ENCODE measurements around the gene MGAT5. TPM values are rescaled to one million over a fixed set of nuclear protein-coding genes. Genes with fewer than 3 reads are reported as not detected.

MGAT5 gene
- polyA plus RNA-seq, 3 donors from 2014 or later, result 2.2 to 7.3 (median 4.0) TPM

GRCh38 chr2:134308474-134309385, 54.9 kb downstream of the MGAT5 start:
- H3K4me1 Mint-ChIP-seq, result peaks cover 39 to 71% of the 10 kb centered on the region in 2 donors
- no peak for DNase-seq
- H3K4me3 Mint-ChIP-seq, result no peak overlapping the region
- no peak overlapping the region for H3K27ac Mint-ChIP-seq
- peaks cover 6 to 20% (median 7%) of the 10 kb centered on the region in 3 donors for H3K36me3 Mint-ChIP-seq
- H3K9me3 Mint-ChIP-seq, result peaks cover 0 to 2% (median 0%) of the 10 kb centered on the region in 6 donors
- peaks cover 0 to 3% (median 2%) of the 10 kb centered on the region in 3 donors for H3K27me3 Mint-ChIP-seq (ENCODE audit: low read depth in 3 of 3)

- Mint-ChIP-seq H3K4me1 (peaks cover 35 to 59% of the 10 kb centered on the region in 2 donors), H3K9me3 (peaks cover 0 to 2% (median 0%) of the 10 kb centered on the region in 6 donors), H3K4me3 (no peak overlapping the region), H3K27ac (no peak overlapping the region), H3K27me3 (ENCODE audit: low read depth in 3 of 3) (peaks cover 0 to 6% (median 3%) of the 10 kb centered on the region in 3 donors), H3K36me3 (peaks cover 4 to 16% (median 4%) of the 10 kb centered on the region in 3 donors)
- no peak for DNase-seq
Observed at GRCh38 chr2:134310107-134311079, 56.5 kb downstream of the MGAT5 start.

DNA sequence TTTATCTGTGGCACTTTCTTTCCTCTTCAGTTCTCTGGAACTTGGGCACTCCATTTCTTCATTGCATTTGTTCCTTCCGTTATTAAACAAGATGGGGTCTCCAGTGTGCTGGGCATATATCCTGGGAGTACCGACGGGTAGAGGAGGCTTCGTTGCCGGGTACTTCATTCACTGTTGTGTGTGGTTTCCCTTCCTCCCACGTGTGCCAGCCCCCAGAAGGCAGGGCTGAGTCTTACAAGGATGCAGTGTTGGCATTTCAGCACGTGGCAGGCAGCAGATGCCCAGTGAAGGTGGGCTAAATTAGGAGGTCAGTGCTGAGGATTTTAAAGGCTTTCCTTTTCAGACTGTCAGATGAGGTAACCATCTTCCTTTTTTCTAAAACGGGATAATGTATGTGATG, 58.6 kb downstream of the MGAT5 start:
- Mint-ChIP-seq H3K4me3 (no peak overlapping the region), H3K9me3 (peaks cover 0 to 2% (median 0%) of the 10 kb centered on the region in 6 donors), H3K27ac (no peak overlapping the region), H3K4me1 (peaks cover 41 to 60% of the 10 kb centered on the region in 2 donors), H3K27me3 (ENCODE audit: low read depth in 3 of 3) (peaks cover 0 to 6% (median 2%) of the 10 kb centered on the region in 3 donors), H3K36me3 (peaks cover 6 to 21% (median 7%) of the 10 kb centered on the region in 3 donors)
- no peak for DNase-seq

DNA sequence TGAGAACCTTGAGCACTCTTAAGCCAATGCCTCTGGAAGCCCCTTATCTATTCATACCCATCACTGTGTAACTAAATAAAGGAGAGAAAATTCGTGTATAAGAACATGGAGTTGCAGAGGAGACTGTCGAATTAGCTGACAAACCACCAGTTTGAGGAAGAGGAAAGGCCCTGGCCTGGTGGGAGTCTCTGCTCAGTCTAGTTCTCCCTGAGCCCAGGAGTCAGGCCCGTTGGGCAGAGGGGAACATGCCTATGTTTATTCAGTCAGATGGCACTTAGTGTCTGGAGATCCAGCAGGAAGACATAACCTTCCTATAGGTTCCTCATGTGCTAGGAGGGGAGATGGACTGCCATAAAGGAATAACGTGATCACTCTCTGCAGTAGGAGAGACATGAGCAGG, 60.3 kb downstream of the MGAT5 start:
- Mint-ChIP-seq H3K27me3 (ENCODE audit: low read depth in 3 of 3) (peaks cover 0 to 6% (median 4%) of the 10 kb centered on the region in 3 donors), H3K9me3 (peaks cover 0 to 2% (median 0%) of the 10 kb centered on the region in 6 donors), H3K4me1 (peaks cover 38 to 59% of the 10 kb centered on the region in 2 donors)

DNA sequence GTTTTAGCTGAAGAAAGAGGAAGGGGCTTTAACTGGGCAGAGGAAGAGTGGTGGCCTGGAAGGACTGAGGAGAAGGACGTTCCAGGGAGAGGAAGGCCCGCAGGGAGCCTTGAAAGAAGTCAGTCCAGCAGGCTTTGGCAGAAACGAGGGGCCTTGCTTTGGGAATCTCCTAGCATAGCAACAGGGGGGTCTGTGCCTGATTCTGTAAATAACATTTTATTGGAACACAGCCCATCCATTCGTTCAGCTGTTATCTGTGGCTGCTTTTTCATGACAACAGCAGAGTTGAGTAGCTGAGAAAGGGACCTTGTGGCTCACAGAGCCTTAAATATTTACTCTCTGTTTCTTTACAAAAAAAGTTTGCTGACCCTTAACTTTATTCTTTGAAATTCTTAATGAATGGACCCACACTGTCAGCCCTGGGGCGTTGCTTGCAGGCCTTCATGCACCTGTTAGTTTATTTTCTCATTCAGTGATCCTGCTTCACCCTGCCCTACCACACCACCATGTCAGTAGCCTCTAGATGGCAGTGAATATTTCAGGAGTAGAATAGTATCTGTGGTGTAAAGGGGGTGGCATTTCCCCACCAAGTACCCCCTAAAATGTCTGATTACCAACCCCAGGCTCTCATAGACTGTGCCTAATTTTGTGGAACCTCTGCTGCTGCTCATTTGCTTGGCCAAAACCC, 61.0 kb downstream of the MGAT5 start:
- Mint-ChIP-seq H3K27me3 (ENCODE audit: low read depth in 3 of 3) (peaks cover 0 to 6% (median 5%) of the 10 kb centered on the region in 3 donors), H3K36me3 (peaks cover 16 to 27% (median 26%) of the 10 kb centered on the region in 3 donors), H3K27ac (no peak overlapping the region), H3K9me3 (peaks cover 0 to 2% (median 0%) of the 10 kb centered on the region in 6 donors), H3K4me3 (no peak overlapping the region), H3K4me1 (peaks cover 40 to 60% of the 10 kb centered on the region in 2 donors)
- no peak for DNase-seq

More for the DNA sequence above, 60.3 kb downstream of the MGAT5 start:
- H3K27ac Mint-ChIP-seq, result peak overlapping the region in 1 of 6 donors; percentile 20
- no peak for DNase-seq
- peaks cover 13 to 27% (median 24%) of the 10 kb centered on the region in 3 donors for H3K36me3 Mint-ChIP-seq
- H3K4me3 Mint-ChIP-seq, result no peak overlapping the region

DNA sequence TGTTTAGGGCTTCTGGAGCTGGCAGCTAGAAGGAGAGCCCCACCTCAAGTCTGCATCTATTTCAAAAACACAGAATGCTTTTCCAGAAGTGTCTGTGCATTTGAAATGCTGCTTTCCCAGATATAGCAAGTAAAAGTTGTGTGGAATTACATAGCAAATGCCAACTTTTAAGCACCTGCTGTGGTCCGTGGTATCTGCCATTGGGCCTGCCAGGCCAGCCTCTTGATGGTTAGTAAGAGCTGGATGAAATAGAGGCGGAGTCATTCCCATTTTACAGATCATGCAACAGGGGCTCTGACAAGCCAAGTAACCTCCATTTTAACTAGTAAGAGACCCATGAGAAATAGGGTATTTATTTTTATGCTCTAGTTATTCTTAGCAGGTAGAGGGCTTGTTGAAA, 61.6 kb downstream of the MGAT5 start:
- H3K27me3 Mint-ChIP-seq (ENCODE audit: low read depth in 3 of 3), result peaks cover 0 to 6% (median 5%) of the 10 kb centered on the region in 3 donors
- no peak for DNase-seq
- H3K4me3 Mint-ChIP-seq, result no peak overlapping the region
- H3K27ac Mint-ChIP-seq, result no peak overlapping the region
- H3K36me3 Mint-ChIP-seq, result peaks cover 17 to 27% (median 26%) of the 10 kb centered on the region in 3 donors
- peaks cover 43 to 60% of the 10 kb centered on the region in 2 donors for H3K4me1 Mint-ChIP-seq
- peaks cover 0 to 2% (median 0%) of the 10 kb centered on the region in 6 donors for H3K9me3 Mint-ChIP-seq

DNA sequence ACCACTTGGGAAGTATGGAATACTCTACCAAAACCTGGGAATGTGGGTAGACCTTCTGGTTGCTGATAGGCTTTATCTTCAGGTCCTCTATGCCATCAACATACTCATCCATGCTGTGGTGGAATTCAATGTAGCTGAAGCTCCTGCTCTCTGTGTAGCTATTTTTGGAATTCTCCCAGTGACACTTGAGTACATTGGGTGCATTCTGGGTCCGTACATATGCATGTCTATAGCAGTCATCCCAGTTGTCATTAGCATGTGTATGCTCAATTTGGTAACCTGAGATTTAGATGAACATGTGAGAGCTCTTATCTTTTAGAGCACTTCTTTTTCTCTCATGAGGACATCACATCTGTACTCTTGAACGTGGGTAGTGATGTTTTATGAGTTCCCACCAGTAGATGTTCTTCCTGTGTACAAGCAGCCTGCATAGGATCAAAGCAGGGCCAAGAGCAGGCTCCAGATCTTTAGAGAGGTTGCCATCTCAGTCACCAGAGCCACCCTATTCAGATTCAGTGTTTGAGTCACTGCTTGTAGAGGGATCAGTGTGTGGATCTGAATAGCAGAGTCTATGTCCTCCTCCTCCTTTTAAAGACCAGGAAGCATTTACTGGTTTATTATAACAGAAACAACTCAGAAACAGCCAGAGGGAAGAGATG, 65.9 kb downstream of the MGAT5 start:
- Mint-ChIP-seq H3K27ac (no peak overlapping the region), H3K27me3 (ENCODE audit: low read depth in 3 of 3) (peaks cover 0 to 4% (median 0%) of the 10 kb centered on the region in 3 donors), H3K4me1 (peaks cover 50 to 84% of the 10 kb centered on the region in 2 donors), H3K36me3 (peaks cover 17 to 26% (median 26%) of the 10 kb centered on the region in 3 donors), H3K9me3 (no peaks in the 10 kb centered on the region), H3K4me3 (no peak overlapping the region)
- no peak for DNase-seq

GRCh38 chr2:134320930-134321329, 67.1 kb downstream of the MGAT5 start:
- H3K36me3 Mint-ChIP-seq, result peaks cover 17 to 26% (median 26%) of the 10 kb centered on the region in 3 donors
- no peak overlapping the region for H3K27ac Mint-ChIP-seq
- H3K27me3 Mint-ChIP-seq (ENCODE audit: low read depth in 3 of 3), result peaks cover 0 to 4% (median 0%) of the 10 kb centered on the region in 3 donors
- peak in 2 of 3 donors; percentile 11 to 22 for DNase-seq
- no peaks in the 10 kb centered on the region for H3K9me3 Mint-ChIP-seq
- peaks cover 59 to 96% of the 10 kb centered on the region in 2 donors for H3K4me1 Mint-ChIP-seq
- H3K4me3 Mint-ChIP-seq, result peak overlapping the region in 1 of 5 donors; percentile 25

DNA sequence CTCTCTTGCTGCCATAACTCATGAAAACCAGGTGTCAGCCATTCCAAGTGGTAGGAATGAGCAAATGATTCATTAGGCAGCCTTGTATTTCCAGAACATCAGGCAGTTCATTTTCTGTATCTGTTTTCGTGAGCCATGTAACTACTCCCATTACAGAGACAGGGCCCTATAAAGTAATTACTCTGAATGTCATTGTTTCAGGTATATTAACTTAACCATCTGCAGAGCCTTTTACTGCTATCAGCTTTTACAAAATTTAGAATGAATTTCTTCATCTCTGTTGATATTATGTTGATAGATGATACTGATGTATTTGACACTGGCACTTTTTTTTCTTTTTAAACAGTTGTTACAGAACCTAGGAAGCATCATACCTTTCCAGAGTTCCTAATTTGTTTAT, 69.9 kb downstream of the MGAT5 start:
- Mint-ChIP-seq H3K4me1 (peaks cover 49 to 86% of the 10 kb centered on the region in 2 donors), H3K36me3 (peaks cover 11 to 22% (median 15%) of the 10 kb centered on the region in 3 donors), H3K4me3 (no peak overlapping the region), H3K27ac (no peak overlapping the region), H3K27me3 (ENCODE audit: low read depth in 3 of 3) (peaks cover 0 to 1% (median 1%) of the 10 kb centered on the region in 3 donors), H3K9me3 (no peaks in the 10 kb centered on the region)
- no peak for DNase-seq

GRCh38 chr2:134324430-134324829, 70.6 kb downstream of the MGAT5 start:
- Mint-ChIP-seq H3K4me3 (peak overlapping the region in 1 of 5 donors; percentile 3), H3K9me3 (no peaks in the 10 kb centered on the region), H3K36me3 (peaks cover 5 to 15% (median 8%) of the 10 kb centered on the region in 3 donors), H3K4me1 (peaks cover 46 to 81% of the 10 kb centered on the region in 2 donors), H3K27me3 (ENCODE audit: low read depth in 3 of 3) (peaks cover 0 to 1% (median 0%) of the 10 kb centered on the region in 3 donors), H3K27ac (peak overlapping the region in 1 of 6 donors; percentile 20)
- no peak for DNase-seq

DNA sequence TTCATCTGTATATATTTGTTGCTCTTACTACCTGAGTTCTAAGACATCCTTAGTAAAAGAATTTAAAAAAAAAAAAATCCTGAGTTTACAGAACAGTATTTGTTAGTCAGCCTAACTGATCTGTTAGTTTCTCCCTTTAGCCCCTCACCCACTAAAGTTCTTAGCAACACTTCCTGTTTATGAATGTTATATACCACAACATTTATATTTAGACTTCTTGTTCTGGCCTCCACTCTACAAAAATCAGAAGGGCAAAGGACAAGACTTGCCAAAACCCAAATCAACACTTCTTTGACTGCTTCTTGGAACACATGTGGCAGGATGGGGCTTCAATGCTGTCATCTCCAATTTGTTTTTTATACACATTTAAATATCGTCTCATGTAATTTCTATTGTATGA, 71.1 kb downstream of the MGAT5 start:
- H3K36me3 Mint-ChIP-seq, result peaks cover 0 to 11% (median 8%) of the 10 kb centered on the region in 3 donors
- H3K27me3 Mint-ChIP-seq (ENCODE audit: low read depth in 3 of 3), result peaks cover 0 to 1% (median 0%) of the 10 kb centered on the region in 3 donors
- no peaks in the 10 kb centered on the region for H3K9me3 Mint-ChIP-seq
- peak; percentile 24 to 32 (median 28) for DNase-seq
- H3K4me1 Mint-ChIP-seq, result peaks cover 44 to 75% of the 10 kb centered on the region in 2 donors
- peak overlapping the region in 2 of 5 donors; percentile 20 to 35 for H3K4me3 Mint-ChIP-seq
- no peak overlapping the region for H3K27ac Mint-ChIP-seq

DNA sequence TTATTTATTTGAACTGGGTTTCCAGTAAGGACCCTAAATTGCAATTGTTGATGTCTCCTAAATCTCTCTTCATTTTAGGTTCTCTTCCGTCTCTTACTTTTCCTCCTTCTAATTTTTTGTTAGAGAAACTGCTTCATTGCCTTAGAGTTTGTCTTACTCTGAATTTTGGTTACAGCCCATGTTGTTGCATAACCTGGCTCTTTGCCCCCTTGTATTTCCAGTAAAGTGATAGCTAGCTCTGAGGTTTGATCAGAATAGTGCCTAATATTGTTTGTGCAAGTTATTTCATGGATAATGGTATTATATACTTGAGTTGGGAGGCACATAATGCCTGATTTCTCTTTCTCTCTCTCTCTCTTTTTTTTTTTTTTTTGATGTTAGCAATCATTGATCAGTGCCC, 71.8 kb downstream of the MGAT5 start:
- Mint-ChIP-seq H3K4me1 (peaks cover 38 to 68% of the 10 kb centered on the region in 2 donors), H3K9me3 (no peaks in the 10 kb centered on the region), H3K4me3 (peak overlapping the region in 1 of 5 donors; percentile 31), H3K27me3 (ENCODE audit: low read depth in 3 of 3) (peaks cover 0 to 1% (median 0%) of the 10 kb centered on the region in 3 donors), H3K36me3 (peaks cover 0 to 10% (median 9%) of the 10 kb centered on the region in 3 donors), H3K27ac (no peak overlapping the region)
- no peak for DNase-seq

Measured in immature natural killer cell (primary cell).